Hepatocyte (in vitro differentiated cells): ENCODE results near the gene TLX2. TPM values are rescaled to one million over a fixed set of nuclear protein-coding genes. Genes with fewer than 3 reads are reported as not detected.

Source experiments
- DNase-seq: peaks from one replicate; pipeline ENCODE4 v3.0.0-alpha.2; 2016; ENCODE audit warnings: low spot score
- H2AFZ ChIP-seq: fragments of 200-600 bp; sonication (generic); 2 replicates; pipeline ENCODE4 v1.6.0; 2016; ENCODE audit warnings: antibody characterized with exemption, mild to moderate bottlenecking
- H3K27ac ChIP-seq: fragments of 200-600 bp; sonication (generic); 2 replicates; pipeline ENCODE4 v1.5.1; 2016; ENCODE audit warnings: mild to moderate bottlenecking
- H3K27me3 ChIP-seq: fragments of 200-600 bp; sonication (generic); 2 replicates; pipeline ENCODE4 v1.6.1; 2016
- H3K36me3 ChIP-seq: fragments of 200-600 bp; sonication (generic); replicated peaks from 2 replicates; pipeline ENCODE4 v1.5.1; 2016; ENCODE audit warnings: low read depth; ENCODE audit not compliant: insufficient read depth
- H3K4me1 ChIP-seq: fragments of 200-600 bp; sonication (generic); 2 replicates; pipeline ENCODE4 v1.5.1; 2016; ENCODE audit warnings: mild to moderate bottlenecking, moderate library complexity; ENCODE audit not compliant: insufficient read depth
- H3K4me2 ChIP-seq: fragments of 200-600 bp; sonication (generic); 2 replicates; pipeline ENCODE4 v1.6.0; 2016
- H3K4me3 ChIP-seq: fragments of 200-600 bp; sonication (generic); 2 replicates; pipeline ENCODE4 v1.5.1; 2016; ENCODE audit warnings: mild to moderate bottlenecking
- H3K79me2 ChIP-seq: fragments of 200-600 bp; sonication (generic); 2 replicates; pipeline ENCODE4 v1.6.0; 2017; ENCODE audit warnings: mild to moderate bottlenecking
- H3K9me2 ChIP-seq: fragments of 200-600 bp; sonication (generic); replicated peaks from 2 replicates; pipeline ENCODE4 v1.6.0; 2017; ENCODE audit warnings: mild to moderate bottlenecking; ENCODE audit not compliant: insufficient read depth
- H3K9me3 ChIP-seq: fragments of 200-600 bp; sonication (generic); 2 replicates; pipeline ENCODE4 v1.5.1; 2016; ENCODE audit warnings: low read depth, mild to moderate bottlenecking
- H4K20me1 ChIP-seq: fragments of 200-600 bp; sonication (generic); 2 replicates; pipeline ENCODE4 v1.6.0; 2016; ENCODE audit warnings: mild to moderate bottlenecking; ENCODE audit not compliant: insufficient read depth, poor library complexity, severe bottlenecking
- EZH2 ChIP-seq: fragments of 200-600 bp; sonication (generic); IDR thresholded peaks from 2 replicates; pipeline ENCODE4 v1.6.1; 2016; ENCODE audit warnings: antibody characterized with exemption, mild to moderate bottlenecking, borderline replicate concordance
- EZH2phosphoT487 ChIP-seq: fragments of 200-600 bp; sonication (generic); IDR thresholded peaks from one replicate; pipeline ENCODE4 v1.6.1; 2018; ENCODE audit warnings: antibody characterized with exemption, mild to moderate bottlenecking, low read depth, moderate library complexity; ENCODE audit not compliant: unreplicated experiment, severe bottlenecking
- WGBS: methylation state at CpG from one replicate; pipeline ENCODE4 v1.1.6; 2016; ENCODE audit warnings: low lambda C conversion rate; ENCODE audit errors: missing lambda C conversion rate; 5-methylcytosine and 5-hydroxymethylcytosine counted together
- polyA plus RNA-seq: library from polyadenylated mRNA; unstranded; fragments of >200 nt; fragmentation: Nextera tagmentation; extraction: Ambion mirVana; gene quantifications from 2 replicates; pipeline ENCODE4 v1.2.1, GENCODE V29; 2016
- total RNA-seq: library from RNA; depleted of rRNA; stranded (reverse); fragments of >200 nt; gene quantifications from 2 replicates; pipeline ENCODE4 v1.2.3, GENCODE V29; 2014
- TF ChIP-seq, protein P1 (sequence below): fragments of 200-600 bp; sonication (generic); IDR thresholded peaks from 2 replicates; pipeline ENCODE4 v1.5.1; 2016; ENCODE audit warnings: antibody characterized with exemption, mild to moderate bottlenecking; ENCODE audit not compliant: poor library complexity

TLX2 gene
- total and polyA plus RNA-seq, 2 experiments from 2014 or later: not detected

- no peak overlapping the region for H3K27ac ChIP-seq
- TF ChIP-seq EZH2: no peak
- TF ChIP-seq, protein P1, sequence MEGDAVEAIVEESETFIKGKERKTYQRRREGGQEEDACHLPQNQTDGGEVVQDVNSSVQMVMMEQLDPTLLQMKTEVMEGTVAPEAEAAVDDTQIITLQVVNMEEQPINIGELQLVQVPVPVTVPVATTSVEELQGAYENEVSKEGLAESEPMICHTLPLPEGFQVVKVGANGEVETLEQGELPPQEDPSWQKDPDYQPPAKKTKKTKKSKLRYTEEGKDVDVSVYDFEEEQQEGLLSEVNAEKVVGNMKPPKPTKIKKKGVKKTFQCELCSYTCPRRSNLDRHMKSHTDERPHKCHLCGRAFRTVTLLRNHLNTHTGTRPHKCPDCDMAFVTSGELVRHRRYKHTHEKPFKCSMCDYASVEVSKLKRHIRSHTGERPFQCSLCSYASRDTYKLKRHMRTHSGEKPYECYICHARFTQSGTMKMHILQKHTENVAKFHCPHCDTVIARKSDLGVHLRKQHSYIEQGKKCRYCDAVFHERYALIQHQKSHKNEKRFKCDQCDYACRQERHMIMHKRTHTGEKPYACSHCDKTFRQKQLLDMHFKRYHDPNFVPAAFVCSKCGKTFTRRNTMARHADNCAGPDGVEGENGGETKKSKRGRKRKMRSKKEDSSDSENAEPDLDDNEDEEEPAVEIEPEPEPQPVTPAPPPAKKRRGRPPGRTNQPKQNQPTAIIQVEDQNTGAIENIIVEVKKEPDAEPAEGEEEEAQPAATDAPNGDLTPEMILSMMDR: no peak
- TF ChIP-seq EZH2phosphoT487: no peak
- no peak overlapping the region for H2AFZ ChIP-seq
- no peaks in the 10 kb centered on the region for H3K4me1 ChIP-seq
- no peaks in the 10 kb centered on the region for H3K9me3 ChIP-seq
- no peaks in the 10 kb centered on the region for H3K27me3 ChIP-seq
- H3K79me2 ChIP-seq: peaks cover 32% of the 10 kb centered on the region
- 97% methylated on average over 11 of the region's 11 CpGs for WGBS
- no peak overlapping the region for H3K4me2 ChIP-seq
- no peak overlapping the region for H3K4me3 ChIP-seq
- H3K9me2 ChIP-seq: no peaks in the 10 kb centered on the region
- DNase-seq: no peak
- no peaks in the 10 kb centered on the region for H3K36me3 ChIP-seq
- peaks cover 7% of the 10 kb centered on the region for H4K20me1 ChIP-seq
Observed at GRCh38 chr2:74526649-74527230, 12.5 kb downstream of the TLX2 start.

DNA sequence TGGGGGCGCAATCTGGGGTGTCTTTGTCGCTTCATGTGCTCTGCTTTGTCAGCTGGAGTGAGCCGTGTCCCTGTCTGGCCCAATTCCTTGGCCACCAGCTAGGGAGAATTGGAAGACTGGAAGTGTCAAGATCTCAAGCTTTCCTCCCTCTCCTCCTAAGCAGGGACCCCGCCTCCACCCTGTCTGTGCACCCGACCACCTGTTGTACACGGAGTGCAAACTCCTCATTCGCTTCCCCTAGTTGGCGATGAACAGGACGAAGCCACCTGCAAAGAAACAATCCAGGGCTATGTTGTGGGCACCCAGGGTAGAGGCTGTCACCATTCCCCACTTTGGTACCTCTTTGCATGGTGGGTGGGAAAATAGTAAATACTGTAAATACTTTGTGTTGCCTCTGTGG, 13.5 kb downstream of the TLX2 start:
- Histone ChIP-seq H3K4me1 (no peaks in the 10 kb centered on the region), H3K4me2 (peak overlapping the region; percentile 97), H3K9me2 (no peaks in the 10 kb centered on the region), H3K36me3 (no peaks in the 10 kb centered on the region), H3K9me3 (no peaks in the 10 kb centered on the region), H3K27me3 (no peaks in the 10 kb centered on the region), H4K20me1 (peaks cover 7% of the 10 kb centered on the region), H3K79me2 (peaks cover 32% of the 10 kb centered on the region), H2AFZ (no peak overlapping the region), H3K4me3 (no peak overlapping the region), H3K27ac (no peak overlapping the region)
- TF ChIP-seq EZH2phosphoT487 (no peak), EZH2 (no peak)
- TF ChIP-seq, protein P1: no peak
- DNase-seq: no peak
- 97% methylated on average over 9 of the region's 9 CpGs for WGBS

- Histone ChIP-seq H3K9me2 (no peaks in the 10 kb centered on the region), H3K27ac (peak overlapping the region; percentile 89), H4K20me1 (peaks cover 7% of the 10 kb centered on the region), H3K27me3 (no peaks in the 10 kb centered on the region), H3K79me2 (peaks cover 32% of the 10 kb centered on the region), H3K4me1 (no peaks in the 10 kb centered on the region), H3K4me3 (peak overlapping the region; percentile 78), H2AFZ (peak overlapping the region; percentile 42), H3K9me3 (no peaks in the 10 kb centered on the region), H3K4me2 (peak overlapping the region; percentile 97), H3K36me3 (no peaks in the 10 kb centered on the region)
- TF ChIP-seq EZH2 (no peak), EZH2phosphoT487 (no peak)
- DNase-seq: no peak
- WGBS: 17% methylated on average over 29 of the region's 29 CpGs
Observed at GRCh38 chr2:74528600-74529356, 14.5 kb downstream of the TLX2 start.
